Activated naive CD4-positive, alpha-beta T cell treated with anti-CD3 and anti-CD28 coated beads, Interleukin-2, amount 50 U/mL, for 24 hours (primary cell): ENCODE data around the gene ADCY1.

Source experiments
- H3K27ac Mint-ChIP-seq: one replicate; pipeline ENCODE4 v1.8.0; 2021; ENCODE audit warnings: mild to moderate bottlenecking, mixed read lengths
- H3K27me3 Mint-ChIP-seq: one replicate; pipeline ENCODE4 v1.8.0; 2021; ENCODE audit warnings: mixed read lengths
- H3K36me3 Mint-ChIP-seq: one replicate; pipeline ENCODE4 v1.8.0; 2021; ENCODE audit warnings: mixed read lengths
- H3K4me1 Mint-ChIP-seq: one replicate; pipeline ENCODE4 v1.8.0; 2021; ENCODE audit warnings: mixed read lengths
- H3K4me3 Mint-ChIP-seq: one replicate; pipeline ENCODE4 v1.8.0; 2021; ENCODE audit warnings: mild to moderate bottlenecking, mixed read lengths
- H3K9me3 Mint-ChIP-seq: one replicate; pipeline ENCODE4 v1.8.0; 2021; ENCODE audit warnings: mixed read lengths

ADCY1 gene

DNA sequence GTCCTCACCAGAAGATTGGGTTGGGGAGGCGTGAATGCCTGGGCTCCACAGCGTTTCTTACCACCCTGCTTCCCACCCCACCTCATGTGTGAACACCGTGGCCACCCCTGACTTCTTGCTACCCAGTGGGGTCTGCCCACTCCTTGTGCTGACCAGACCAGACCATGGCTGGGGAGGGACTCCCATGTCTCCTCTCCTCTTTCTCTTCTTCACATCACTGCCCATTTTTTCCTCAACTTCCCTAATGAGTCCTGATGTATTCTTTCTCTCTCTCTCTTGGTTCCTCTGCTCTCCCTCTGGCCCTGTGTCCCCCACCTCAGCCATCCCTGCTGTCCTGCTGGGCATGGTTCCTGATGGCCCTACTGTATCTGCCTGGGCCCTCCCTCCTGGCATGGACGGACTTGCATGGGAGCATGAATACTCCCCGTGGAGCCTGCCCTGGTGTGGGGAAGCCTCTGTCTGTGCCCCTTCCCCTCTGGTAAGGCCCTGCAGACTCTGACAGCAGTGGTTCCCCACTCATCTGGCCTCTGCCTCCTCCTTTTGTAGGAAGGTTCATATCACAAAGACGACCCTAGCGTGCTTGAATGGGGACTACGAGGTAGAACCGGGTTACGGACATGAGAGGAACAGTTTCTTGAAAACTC lies 85.5 kb downstream of the ADCY1 start:
- Mint-ChIP-seq H3K36me3 (no peaks in the 10 kb centered on the region), H3K4me1 (no peaks in the 10 kb centered on the region), H3K27me3 (peaks cover 1% of the 10 kb centered on the region), H3K4me3 (no peak overlapping the region), H3K9me3 (no peaks in the 10 kb centered on the region), H3K27ac (no peak overlapping the region)

DNA sequence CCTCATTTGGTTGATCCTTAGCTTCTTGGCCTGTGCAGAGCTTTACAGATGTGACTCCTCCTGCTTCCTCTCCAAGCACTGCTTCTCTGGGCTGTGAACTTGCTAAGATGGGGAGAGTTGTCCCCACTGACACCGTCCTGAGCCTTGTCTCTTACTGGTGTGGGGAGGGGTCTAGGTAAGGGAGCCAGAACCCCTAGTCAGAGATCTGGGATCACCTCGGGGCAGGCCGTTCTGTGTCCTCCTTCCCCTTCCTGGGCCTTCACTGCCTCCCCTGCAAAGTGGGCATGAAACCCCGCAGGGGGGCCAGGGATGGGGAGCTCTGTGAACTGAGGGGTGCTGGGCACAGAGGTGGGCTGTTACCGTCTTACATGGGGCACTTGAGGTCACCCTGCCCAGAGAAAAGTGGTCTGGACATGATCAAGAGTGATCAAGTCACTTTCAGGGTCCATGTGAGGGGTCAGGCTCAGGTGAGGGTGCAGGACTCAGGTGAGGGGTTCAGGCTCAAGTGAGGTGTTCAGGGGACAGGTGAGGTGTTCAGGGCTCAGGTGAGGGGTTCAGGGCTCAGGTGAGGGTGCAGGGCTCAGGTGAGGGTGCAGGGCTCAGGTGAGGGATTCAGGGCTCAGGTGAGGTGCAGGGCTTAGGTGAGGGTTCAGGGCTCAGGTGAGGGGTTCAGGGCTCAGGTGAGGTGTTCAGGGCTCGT lies 86.2 kb downstream of the ADCY1 start:
- Mint-ChIP-seq H3K27ac (no peak overlapping the region), H3K27me3 (peaks cover 1% of the 10 kb centered on the region), H3K9me3 (no peaks in the 10 kb centered on the region), H3K4me3 (no peak overlapping the region), H3K4me1 (no peaks in the 10 kb centered on the region), H3K36me3 (no peaks in the 10 kb centered on the region)

DNA sequence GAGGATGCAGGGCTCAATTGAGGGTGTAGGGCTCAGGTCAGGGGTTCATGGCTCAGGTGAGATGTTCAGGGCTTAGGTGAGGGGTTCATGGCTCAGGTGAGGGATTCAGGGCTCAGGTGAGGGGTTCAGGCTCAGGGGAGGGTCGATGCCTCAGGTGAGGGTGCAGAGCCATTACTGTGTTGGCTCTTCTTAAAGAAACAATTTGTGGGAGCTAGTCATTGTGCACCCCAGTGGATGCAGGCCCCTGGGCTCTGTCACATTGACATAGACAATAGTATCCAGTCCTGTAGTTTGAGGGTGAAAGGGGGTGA lies 86.7 kb downstream of the ADCY1 start:
- peaks cover 1% of the 10 kb centered on the region for H3K27me3 Mint-ChIP-seq
- no peaks in the 10 kb centered on the region for H3K4me1 Mint-ChIP-seq
- H3K36me3 Mint-ChIP-seq = no peaks in the 10 kb centered on the region
- no peaks in the 10 kb centered on the region for H3K9me3 Mint-ChIP-seq
- H3K27ac Mint-ChIP-seq = no peak overlapping the region
- no peak overlapping the region for H3K4me3 Mint-ChIP-seq

DNA sequence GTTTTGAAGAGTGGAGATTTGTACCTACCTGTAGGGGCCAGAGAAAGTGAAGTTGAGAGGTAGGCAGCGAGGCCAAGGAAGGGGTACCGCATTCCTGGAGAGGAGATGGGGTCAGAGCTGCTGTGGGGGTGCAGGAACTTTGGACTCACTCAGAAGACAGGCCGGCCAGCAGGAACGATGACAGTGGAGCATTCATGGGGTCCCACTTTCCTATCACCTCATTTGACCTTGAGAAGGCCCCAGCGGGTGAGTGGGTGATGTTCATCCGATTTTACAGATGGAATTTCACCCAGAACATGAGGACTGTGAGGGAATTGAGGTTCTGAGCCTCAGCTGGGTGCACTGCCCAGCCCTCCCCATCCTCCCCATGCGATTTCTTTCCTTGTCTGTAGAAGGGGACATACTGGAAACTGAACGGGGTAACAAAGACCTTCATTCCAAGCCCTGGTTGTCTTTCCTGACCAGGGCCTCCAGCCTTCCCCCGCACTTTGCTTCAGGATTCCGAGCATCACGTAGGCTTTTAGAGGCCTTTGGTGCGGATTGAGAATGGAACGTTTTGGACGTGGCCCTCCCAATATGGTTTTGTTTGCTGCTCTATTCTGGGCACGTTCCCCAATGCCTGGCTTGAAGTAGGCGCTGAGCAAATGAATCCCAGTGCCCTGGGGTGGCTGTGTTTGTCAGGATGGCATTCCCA lies 87.3 kb downstream of the ADCY1 start:
- H3K27me3 Mint-ChIP-seq = no peaks in the 10 kb centered on the region
- no peak overlapping the region for H3K27ac Mint-ChIP-seq
- H3K4me1 Mint-ChIP-seq = no peaks in the 10 kb centered on the region
- no peaks in the 10 kb centered on the region for H3K9me3 Mint-ChIP-seq
- H3K4me3 Mint-ChIP-seq = no peak overlapping the region
- H3K36me3 Mint-ChIP-seq = no peaks in the 10 kb centered on the region

DNA sequence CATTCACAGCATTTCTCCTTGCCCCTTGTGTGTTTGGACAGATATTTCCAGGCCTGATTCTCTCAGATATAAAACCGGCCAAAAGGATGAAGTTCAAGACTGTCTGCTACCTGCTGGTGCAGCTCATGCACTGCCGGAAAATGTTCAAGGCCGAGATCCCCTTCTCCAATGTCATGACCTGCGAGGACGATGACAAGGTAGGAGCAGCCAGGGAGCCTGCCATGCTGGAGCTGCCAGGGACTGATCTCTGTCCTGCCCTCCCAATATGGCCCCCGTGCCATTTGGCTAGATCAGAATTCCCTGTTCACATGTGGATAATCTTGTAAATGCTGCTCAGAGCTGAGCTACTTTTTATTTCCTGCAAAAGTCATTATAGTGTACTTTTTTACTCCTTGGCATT lies 87.8 kb downstream of the ADCY1 start:
- Mint-ChIP-seq H3K4me1 (no peaks in the 10 kb centered on the region), H3K27me3 (no peaks in the 10 kb centered on the region), H3K4me3 (no peak overlapping the region), H3K27ac (no peak overlapping the region), H3K9me3 (no peaks in the 10 kb centered on the region), H3K36me3 (no peaks in the 10 kb centered on the region)

DNA sequence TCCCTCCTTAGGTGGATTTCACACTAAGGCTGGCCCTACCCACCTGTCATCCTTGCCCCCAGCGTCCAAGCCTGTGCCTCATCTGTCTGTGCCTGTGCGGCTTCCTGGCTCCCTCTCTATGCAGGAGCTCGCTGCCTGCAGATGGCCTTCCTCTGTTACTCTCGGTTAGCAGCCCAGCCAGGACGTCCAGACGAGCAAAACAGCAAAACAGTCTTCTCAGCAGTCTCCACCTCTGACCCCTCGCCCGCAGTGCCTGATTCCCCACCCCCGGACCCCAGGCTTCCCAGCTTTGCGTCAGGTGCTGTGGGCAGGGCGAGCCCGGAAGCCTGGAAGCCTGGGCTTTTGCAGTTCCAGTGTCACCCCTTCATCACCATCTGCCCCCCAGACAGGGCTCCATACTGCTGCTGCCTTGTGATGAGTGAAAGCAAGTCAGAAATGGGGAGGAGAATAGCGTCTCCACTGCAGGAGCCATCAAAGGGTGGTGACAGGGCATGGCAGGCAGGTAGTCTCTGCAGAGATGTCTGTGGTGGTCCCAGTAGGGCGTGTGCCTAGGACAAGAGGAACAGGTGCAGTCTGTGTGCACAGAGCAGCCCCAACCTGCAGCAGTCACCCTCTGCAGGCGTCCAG lies 88.5 kb downstream of the ADCY1 start:
- H3K27ac Mint-ChIP-seq = no peak overlapping the region
- H3K27me3 Mint-ChIP-seq = no peaks in the 10 kb centered on the region

DNA sequence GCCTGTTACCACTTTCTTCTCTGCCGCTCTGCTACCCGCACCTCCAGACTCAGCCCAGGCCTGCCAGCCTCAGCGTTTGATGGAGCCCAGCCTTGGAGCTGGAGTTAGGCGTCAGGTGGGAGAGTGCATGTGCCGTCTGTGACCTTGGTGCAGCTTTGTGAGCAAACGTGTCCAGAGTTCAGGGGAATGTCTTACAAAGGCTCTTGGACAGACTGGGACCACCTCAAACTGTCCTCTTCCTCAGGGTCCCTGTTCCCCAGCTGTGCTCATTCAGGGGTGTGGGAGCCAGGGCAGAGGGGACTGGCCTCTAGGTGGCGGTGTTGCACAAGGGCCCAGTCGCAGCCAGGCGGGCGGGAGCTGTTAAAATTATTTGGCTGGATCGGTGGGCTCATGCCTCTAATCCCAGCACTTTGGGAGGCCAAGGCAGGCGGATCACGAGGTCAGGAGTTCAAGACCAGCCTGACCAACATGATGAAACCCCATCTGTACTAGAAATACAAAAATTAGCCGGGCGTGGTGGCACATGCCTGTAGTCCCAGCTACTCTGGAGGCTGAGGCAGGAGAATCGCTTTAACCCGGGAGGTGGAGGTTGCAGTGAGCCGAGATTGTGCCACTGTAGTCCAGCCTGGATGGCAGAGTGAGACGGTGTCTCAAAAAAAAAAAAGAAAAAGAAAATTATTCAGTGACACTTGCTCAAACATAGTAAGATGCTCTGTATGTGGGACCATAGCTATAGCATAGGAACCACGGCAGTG lies 89.2 kb downstream of the ADCY1 start:
- no peak overlapping the region for H3K27ac Mint-ChIP-seq
- no peaks in the 10 kb centered on the region for H3K27me3 Mint-ChIP-seq
- no peaks in the 10 kb centered on the region for H3K4me1 Mint-ChIP-seq
- no peaks in the 10 kb centered on the region for H3K36me3 Mint-ChIP-seq
- no peaks in the 10 kb centered on the region for H3K9me3 Mint-ChIP-seq
- no peak overlapping the region for H3K4me3 Mint-ChIP-seq

More for the DNA sequence above, 88.5 kb downstream of the ADCY1 start:
- no peak overlapping the region for H3K4me3 Mint-ChIP-seq
- H3K9me3 Mint-ChIP-seq = no peaks in the 10 kb centered on the region
- H3K4me1 Mint-ChIP-seq = no peaks in the 10 kb centered on the region
- H3K36me3 Mint-ChIP-seq = no peaks in the 10 kb centered on the region

DNA sequence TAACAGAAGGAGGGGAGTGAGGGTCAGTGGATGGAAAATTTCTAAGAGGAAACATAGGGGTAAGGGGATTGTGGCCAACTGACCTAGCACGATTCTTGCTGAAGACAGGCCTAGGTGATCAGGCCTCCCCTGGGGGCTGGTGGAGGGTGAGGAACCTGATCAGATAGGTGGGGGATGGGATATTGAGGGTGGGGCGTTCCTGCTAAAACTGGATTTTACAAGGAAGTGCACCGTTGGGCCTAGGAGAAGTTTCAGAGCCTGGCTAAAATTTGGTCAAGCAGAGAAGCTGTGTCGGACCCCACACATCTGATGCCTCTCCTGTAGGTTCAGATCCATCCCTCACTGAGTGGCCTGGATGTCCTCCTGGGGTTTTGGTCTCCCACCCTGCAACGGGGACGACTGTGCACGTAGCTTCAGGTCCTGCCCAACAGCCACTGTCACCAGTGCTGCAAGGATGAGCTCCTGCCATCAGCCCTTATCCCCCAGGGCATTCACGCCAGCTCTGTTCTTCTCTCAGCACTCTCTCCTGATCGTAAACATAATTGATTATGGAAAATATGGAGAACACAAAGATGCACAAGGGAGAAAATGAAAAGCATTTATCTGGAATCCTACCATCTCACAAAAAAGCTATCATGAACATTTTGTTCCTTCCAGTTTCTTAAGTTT lies 89.9 kb downstream of the ADCY1 start:
- H3K9me3 Mint-ChIP-seq = no peaks in the 10 kb centered on the region
- no peak overlapping the region for H3K27ac Mint-ChIP-seq
- H3K4me1 Mint-ChIP-seq = no peaks in the 10 kb centered on the region
- H3K27me3 Mint-ChIP-seq = no peaks in the 10 kb centered on the region
- H3K4me3 Mint-ChIP-seq = no peak overlapping the region
- no peaks in the 10 kb centered on the region for H3K36me3 Mint-ChIP-seq

DNA sequence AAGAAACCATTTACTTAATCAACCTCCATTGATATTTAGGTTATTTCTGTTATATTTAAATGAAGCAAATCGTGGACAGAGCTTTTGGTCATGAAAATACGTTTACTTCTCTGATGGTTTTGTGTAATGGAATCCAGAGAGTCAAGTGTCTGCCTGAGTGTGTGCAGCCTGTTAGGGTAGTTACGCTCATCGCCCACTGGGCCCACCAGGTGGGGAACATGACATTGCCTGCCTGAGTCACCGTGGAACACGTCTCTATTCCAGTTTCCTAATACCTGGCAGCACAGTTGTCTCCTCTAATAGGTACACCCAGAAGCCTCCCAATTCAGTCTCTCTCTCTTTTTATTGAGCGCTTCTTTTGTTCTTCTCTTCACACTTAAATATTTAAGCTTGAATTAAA lies 91.0 kb downstream of the ADCY1 start:
- H3K27me3 Mint-ChIP-seq = no peaks in the 10 kb centered on the region
- no peak overlapping the region for H3K27ac Mint-ChIP-seq
- H3K9me3 Mint-ChIP-seq = no peaks in the 10 kb centered on the region
- no peaks in the 10 kb centered on the region for H3K4me1 Mint-ChIP-seq
- no peaks in the 10 kb centered on the region for H3K36me3 Mint-ChIP-seq
- no peak overlapping the region for H3K4me3 Mint-ChIP-seq

DNA sequence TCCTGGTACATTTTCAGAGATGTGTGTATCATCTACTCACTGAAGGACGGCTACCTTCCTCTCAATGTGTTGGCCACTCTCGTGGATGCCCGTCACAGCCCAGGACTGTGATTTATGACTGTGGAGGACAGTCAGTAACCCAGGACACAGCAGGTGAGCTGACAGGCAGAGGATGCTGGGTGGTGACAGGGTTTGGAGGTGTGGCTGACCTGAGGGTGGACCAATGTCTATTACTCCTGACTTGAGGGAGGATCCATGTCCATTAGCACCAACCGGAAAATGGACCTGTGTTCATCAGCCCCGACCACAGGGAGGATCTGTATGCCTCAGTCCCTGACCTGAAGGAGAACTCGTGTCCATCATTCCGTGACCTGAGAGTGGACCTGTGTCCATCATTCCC lies 96.1 kb downstream of the ADCY1 start:
- no peaks in the 10 kb centered on the region for H3K4me1 Mint-ChIP-seq
- no peaks in the 10 kb centered on the region for H3K9me3 Mint-ChIP-seq
- peaks cover 7% of the 10 kb centered on the region for H3K27me3 Mint-ChIP-seq
- H3K27ac Mint-ChIP-seq = no peak overlapping the region
- no peak overlapping the region for H3K4me3 Mint-ChIP-seq
- no peaks in the 10 kb centered on the region for H3K36me3 Mint-ChIP-seq

DNA sequence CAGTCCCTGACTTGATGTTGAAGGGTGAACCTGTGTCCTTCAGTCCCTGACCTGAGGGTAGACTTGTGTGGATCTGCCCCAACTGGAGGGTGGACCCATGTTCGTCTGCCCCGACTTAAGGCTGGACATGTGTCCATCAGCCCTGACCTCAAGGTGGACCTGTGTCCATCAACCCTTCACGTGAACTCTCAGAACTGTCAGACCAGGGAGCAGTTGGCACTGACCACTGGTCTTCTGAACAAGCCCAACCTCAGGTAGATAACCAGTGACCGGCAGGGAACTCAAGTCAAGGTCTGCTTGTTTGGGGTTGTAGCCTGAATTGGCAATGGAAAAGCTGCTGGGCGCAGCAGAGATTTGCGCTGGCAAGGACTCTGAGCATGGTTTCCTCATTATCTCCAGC lies 96.5 kb downstream of the ADCY1 start:
- Mint-ChIP-seq H3K27ac (no peak overlapping the region), H3K27me3 (peaks cover 7% of the 10 kb centered on the region), H3K9me3 (peaks cover 1% of the 10 kb centered on the region), H3K4me1 (no peaks in the 10 kb centered on the region), H3K36me3 (no peaks in the 10 kb centered on the region), H3K4me3 (no peak overlapping the region)

DNA sequence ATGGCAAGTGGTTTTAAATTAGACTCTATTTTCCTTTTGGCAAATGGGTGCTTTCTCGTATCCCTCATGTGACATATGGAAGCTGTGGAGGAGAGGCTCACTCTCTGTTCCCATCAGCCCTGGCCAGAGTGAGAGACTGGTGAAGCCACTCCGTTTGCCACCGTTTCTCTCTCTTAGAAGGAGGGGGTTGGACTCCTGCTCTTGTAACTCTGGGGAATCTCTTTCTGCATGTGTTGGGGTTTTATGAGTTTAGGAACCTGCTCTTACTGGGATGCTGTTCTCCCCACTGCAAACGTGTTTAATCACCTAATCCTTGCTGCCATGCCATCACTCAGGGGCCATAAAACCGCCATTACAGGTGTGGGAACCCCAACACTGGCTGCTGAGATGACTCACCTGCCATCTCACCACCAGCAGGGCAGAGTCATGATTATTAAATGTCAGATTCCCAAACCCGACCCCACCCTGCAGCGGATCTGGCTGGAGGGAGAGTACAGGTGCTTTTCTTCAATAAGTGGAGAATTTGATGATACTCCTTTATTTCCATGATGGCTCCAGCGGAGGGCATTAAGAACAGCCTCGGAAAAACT lies 103.2 kb downstream of the ADCY1 start:
- no peaks in the 10 kb centered on the region for H3K4me1 Mint-ChIP-seq
- H3K9me3 Mint-ChIP-seq = peaks cover 6% of the 10 kb centered on the region
- H3K4me3 Mint-ChIP-seq = no peak overlapping the region
- no peaks in the 10 kb centered on the region for H3K36me3 Mint-ChIP-seq
- no peak overlapping the region for H3K27ac Mint-ChIP-seq
- peaks cover 15% of the 10 kb centered on the region for H3K27me3 Mint-ChIP-seq

DNA sequence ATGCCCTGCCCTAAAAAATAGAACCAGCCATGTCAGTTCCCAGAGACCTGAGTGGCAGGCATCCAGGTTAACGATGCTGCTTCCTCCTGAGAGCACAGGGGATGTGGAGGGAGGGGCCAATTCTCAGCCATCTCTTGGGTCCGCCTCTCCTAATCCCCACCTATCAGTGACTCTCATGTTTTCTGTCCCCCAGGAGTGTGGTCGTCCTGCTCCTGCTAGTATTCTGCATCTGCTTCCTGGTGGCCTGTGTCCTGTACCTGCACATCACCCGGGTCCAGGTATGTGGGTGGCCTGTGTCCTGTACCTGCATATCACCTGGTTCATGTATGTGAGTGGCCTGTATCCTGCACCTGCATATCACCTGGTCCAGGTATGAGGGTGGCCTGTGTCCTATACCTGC lies 105.3 kb downstream of the ADCY1 start:
- H3K4me3 Mint-ChIP-seq = no peak overlapping the region
- H3K27ac Mint-ChIP-seq = no peak overlapping the region
- no peaks in the 10 kb centered on the region for H3K36me3 Mint-ChIP-seq
- peaks cover 6% of the 10 kb centered on the region for H3K9me3 Mint-ChIP-seq
- H3K27me3 Mint-ChIP-seq = peaks cover 12% of the 10 kb centered on the region
- no peaks in the 10 kb centered on the region for H3K4me1 Mint-ChIP-seq

DNA sequence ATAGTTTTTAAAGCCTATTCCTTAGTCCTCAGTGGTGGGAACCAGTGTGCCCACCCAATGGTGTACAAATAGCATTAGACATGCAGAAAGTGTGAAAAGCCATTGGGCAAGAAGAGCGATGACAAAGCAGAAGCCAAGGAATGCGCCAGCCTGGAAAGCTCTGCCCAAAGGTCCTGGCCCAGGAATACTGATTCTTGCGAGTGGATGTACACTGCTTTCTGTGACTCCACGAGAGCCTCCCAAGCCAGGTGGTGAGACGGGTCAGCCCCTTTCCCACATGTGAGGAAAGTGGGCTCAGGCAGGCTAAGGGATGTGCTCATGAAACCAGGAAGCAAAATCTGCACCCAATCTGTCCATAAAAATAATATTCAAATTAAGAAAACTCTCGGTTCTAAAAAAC lies 106.6 kb downstream of the ADCY1 start:
- Mint-ChIP-seq H3K9me3 (peaks cover 4% of the 10 kb centered on the region), H3K27ac (no peak overlapping the region), H3K36me3 (no peaks in the 10 kb centered on the region), H3K4me1 (no peaks in the 10 kb centered on the region), H3K27me3 (peaks cover 12% of the 10 kb centered on the region), H3K4me3 (no peak overlapping the region)
